Kidney epithelial cell (primary cell): ENCODE data around the gene TOLLIP. TPM values are rescaled to one million over a fixed set of nuclear protein-coding genes. Genes with fewer than 3 reads are reported as not detected.

Experiments used
- DNase-seq: peaks from one replicate; pipeline ENCODE4 v3.0.0-alpha.2; 2010; ENCODE audit warnings: low read depth
- H3K27me3 ChIP-seq: 2 replicates; pipeline ENCODE4 v1.6.0; 2011; ENCODE audit warnings: low read length; ENCODE audit not compliant: control insufficient read depth, insufficient read depth
- H3K36me3 ChIP-seq: 2 replicates; pipeline ENCODE4 v1.5.1; 2011; ENCODE audit warnings: low read length; ENCODE audit not compliant: control insufficient read depth, insufficient read depth
- H3K4me3 ChIP-seq: 2 replicates; pipeline ENCODE4 v1.5.1; 2011; ENCODE audit warnings: low read depth, mild to moderate bottlenecking, control low read depth, low read length
- CTCF ChIP-seq: IDR thresholded peaks from 2 replicates; pipeline ENCODE4 v1.5.1; 2011; ENCODE audit warnings: mild to moderate bottlenecking, moderate library complexity, low read length, control low read depth, inconsistent platforms; ENCODE audit not compliant: insufficient read depth, poor library complexity, severe bottlenecking
- total RNA-seq: library from RNA; depleted of rRNA; stranded (reverse); fragments of >200 nt; gene quantifications from 2 replicates; pipeline ENCODE4 v1.2.3, GENCODE V29; 2015

The TOLLIP gene
- total RNA-seq, 1 donor from 2014 or later, result 55.3 TPM

- no peak for DNase-seq
- H3K27me3 ChIP-seq, result peaks cover 10% of the 10 kb centered on the region
- no peaks in the 10 kb centered on the region for H3K36me3 ChIP-seq
- H3K4me3 ChIP-seq, result no peak overlapping the region
- no peak for TF ChIP-seq CTCF
These were observed 78.7 kb downstream of the TOLLIP start for GRCh38 chr11:1230456-1231395.

DNA sequence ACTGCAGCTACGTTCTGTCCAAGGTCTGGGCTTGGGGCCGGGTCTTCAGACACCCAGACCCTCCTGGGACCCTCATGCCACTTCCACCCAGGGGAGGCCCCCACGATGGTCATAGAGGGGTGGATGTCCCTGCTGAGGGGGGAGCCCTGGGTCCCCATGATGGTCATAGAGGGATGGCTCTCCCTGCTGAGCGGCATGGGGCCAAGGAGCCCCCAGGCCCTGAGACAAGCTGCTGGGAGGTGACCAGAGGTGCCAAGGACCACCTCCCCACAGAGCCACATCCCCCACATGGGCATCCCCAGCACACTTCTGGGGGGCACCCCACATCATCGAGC lies 79.3 kb downstream of the TOLLIP start:
- DNase-seq, result no peak
- Histone ChIP-seq H3K36me3 (no peaks in the 10 kb centered on the region), H3K27me3 (peaks cover 10% of the 10 kb centered on the region), H3K4me3 (no peak overlapping the region)
- TF ChIP-seq CTCF, result no peak

GRCh38 chr11:1229471-1230120 lies 79.8 kb downstream of the TOLLIP start:
- H3K4me3 ChIP-seq, result no peak overlapping the region
- no peaks in the 10 kb centered on the region for H3K36me3 ChIP-seq
- TF ChIP-seq CTCF, result no peak
- no peak for DNase-seq
- peaks cover 12% of the 10 kb centered on the region for H3K27me3 ChIP-seq

GRCh38 chr11:1228921-1229451 lies 80.4 kb downstream of the TOLLIP start:
- no peak for TF ChIP-seq CTCF

GRCh38 chr11:1228101-1228821 lies 81.2 kb downstream of the TOLLIP start:
- no peak for TF ChIP-seq CTCF
- H3K27me3 ChIP-seq, result peaks cover 15% of the 10 kb centered on the region
- H3K4me3 ChIP-seq, result no peak overlapping the region
- no peaks in the 10 kb centered on the region for H3K36me3 ChIP-seq
- no peak for DNase-seq

More at GRCh38 chr11:1228921-1229451, 80.4 kb downstream of the TOLLIP start:
- Histone ChIP-seq H3K36me3 (no peaks in the 10 kb centered on the region), H3K4me3 (no peak overlapping the region), H3K27me3 (peaks cover 12% of the 10 kb centered on the region)
- no peak for DNase-seq
